ENCODE measurements around the gene CDC14A.

Gene CDC14A

DNA sequence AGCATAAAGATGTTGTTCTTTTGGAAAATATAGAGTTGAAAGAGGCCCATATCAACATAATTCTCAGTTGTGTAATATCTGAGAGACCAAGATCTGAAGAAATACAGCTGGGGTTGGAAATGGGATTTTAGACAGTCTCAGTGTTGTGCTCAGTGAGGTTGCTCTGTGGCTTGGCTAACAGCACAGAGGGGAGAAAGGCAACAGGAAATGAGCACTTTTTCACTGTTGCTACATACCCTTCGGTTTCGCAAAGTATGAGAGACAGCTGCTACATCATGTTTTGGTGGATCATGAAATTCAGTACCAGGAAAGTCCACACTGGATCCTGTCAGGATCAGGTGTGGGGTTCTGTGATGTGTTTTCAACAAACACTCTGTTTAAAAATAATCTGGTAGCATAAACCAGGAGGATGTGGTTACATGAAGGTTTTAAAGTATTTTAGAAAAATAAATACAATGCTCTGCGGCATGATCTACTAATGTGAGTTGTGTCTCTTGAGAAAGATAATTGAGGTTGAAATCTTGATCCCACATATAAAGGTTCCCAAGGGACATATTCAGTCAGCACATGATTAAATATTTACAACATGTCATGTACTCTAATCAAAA lies 178.7 kb downstream of the CDC14A start:
- peak; percentile 86 for DNase-seq (ENCODE audit: low read depth)
- TF ChIP-seq, protein P1, sequence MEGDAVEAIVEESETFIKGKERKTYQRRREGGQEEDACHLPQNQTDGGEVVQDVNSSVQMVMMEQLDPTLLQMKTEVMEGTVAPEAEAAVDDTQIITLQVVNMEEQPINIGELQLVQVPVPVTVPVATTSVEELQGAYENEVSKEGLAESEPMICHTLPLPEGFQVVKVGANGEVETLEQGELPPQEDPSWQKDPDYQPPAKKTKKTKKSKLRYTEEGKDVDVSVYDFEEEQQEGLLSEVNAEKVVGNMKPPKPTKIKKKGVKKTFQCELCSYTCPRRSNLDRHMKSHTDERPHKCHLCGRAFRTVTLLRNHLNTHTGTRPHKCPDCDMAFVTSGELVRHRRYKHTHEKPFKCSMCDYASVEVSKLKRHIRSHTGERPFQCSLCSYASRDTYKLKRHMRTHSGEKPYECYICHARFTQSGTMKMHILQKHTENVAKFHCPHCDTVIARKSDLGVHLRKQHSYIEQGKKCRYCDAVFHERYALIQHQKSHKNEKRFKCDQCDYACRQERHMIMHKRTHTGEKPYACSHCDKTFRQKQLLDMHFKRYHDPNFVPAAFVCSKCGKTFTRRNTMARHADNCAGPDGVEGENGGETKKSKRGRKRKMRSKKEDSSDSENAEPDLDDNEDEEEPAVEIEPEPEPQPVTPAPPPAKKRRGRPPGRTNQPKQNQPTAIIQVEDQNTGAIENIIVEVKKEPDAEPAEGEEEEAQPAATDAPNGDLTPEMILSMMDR (conservative IDR thresholded peaks at IDR 0.05; ENCODE audit: low read length), result no peak
- no peak overlapping the region for H3K4me3 ChIP-seq (ENCODE audit: low read length)

DNA sequence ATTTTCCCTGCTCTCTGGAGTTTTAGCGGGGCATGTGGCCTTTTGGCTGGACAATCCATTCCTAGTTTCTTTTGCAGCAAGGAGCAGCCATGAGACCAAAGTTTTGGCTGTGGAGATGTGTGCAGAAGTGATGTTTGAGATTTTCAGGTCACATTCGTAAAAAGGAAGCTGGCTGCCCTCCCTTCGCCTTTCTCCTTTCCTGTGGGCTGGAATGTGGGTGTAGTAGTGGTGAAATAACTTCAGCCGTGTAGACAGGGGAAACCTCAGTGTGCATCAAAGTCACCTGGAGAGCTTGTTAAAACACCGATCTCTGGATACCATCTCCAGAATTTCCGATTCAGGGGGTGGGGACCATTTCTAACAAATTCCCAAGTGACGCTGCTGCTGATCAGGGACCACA lies 180.3 kb downstream of the CDC14A start:
- no peak overlapping the region for H3K4me3 ChIP-seq (ENCODE audit: low read length)
- DNase-seq (ENCODE audit: low read depth), result no peak
- TF ChIP-seq, protein P1 (conservative IDR thresholded peaks at IDR 0.05; ENCODE audit: low read length), result no peak

- DNase-seq (ENCODE audit: low read depth), result no peak
- TF ChIP-seq, protein P1 (conservative IDR thresholded peaks at IDR 0.05; ENCODE audit: low read length), result no peak
- H3K4me3 ChIP-seq (ENCODE audit: low read length), result no peak overlapping the region
Observed at GRCh38 chr1:100535264-100535663, 183.0 kb downstream of the CDC14A start.

- H3K4me3 ChIP-seq (ENCODE audit: low read length), result no peak overlapping the region
- TF ChIP-seq, protein P1 (conservative IDR thresholded peaks at IDR 0.05; ENCODE audit: low read length), result no peak
- no peak for DNase-seq (ENCODE audit: low read depth)
Observed at GRCh38 chr1:100536031-100536430, 183.7 kb downstream of the CDC14A start.

DNA sequence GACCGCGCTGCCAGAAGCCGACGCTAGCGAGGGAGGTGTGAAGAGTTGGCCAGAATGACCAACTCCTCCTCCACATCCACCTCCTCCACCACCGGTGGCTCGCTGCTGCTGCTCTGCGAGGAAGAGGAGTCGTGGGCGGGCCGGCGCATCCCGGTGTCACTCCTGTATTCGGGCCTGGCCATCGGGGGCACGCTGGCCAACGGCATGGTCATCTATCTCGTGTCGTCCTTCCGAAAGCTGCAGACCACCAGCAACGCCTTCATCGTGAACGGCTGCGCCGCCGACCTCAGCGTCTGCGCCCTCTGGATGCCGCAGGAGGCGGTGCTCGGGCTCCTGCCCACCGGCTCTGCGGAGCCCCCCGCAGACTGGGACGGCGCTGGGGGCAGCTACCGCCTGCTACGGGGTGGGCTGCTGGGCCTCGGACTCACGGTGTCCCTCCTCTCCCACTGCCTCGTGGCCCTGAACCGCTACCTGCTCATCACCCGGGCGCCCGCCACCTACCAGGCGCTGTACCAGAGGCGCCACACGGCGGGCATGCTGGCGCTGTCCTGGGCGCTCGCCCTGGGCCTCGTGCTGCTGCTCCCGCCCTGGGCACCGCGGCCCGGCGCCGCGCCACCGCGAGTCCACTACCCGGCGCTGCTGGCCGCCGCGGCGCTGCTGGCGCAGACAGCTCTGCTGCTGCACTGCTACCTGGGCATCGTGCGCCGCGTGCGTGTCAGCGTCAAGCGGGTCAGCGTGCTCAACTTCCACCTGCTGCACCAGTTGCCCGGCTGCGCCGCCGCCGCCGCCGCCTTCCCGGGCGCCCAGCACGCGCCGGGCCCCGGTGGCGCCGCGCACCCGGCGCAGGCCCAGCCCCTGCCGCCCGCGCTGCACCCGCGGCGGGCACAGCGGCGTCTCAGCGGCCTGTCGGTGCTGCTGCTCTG lies 186.9 kb downstream of the CDC14A start:
- H3K4me3 ChIP-seq (ENCODE audit: low read length), result peak overlapping the region; percentile 44
- no peak for DNase-seq (ENCODE audit: low read depth)
- TF ChIP-seq, protein P1 (conservative IDR thresholded peaks at IDR 0.05; ENCODE audit: low read length), result no peak

- DNase-seq (ENCODE audit: low read depth), result peak; percentile 23
- TF ChIP-seq, protein P1 (conservative IDR thresholded peaks at IDR 0.05; ENCODE audit: low read length), result no peak
- peak overlapping the region; percentile 44 for H3K4me3 ChIP-seq (ENCODE audit: low read length)
Observed at GRCh38 chr1:100539836-100540536, 187.7 kb downstream of the CDC14A start.
